Panc1 (cell line): ENCODE data around the gene DTX3. TPM values are rescaled to one million over a fixed set of nuclear protein-coding genes. Genes with fewer than 3 reads are reported as not detected.

Experiments
- ATAC-seq: fragments of 200-7000 bp; cut with Tn5 transposase; 2 replicates; pipeline ENCODE4 v1.9.1; 2020; ENCODE audit warnings: mild to moderate bottlenecking, moderate library complexity
- BruUV-seq: library from RNA; stranded (reverse); fragments of 400-500 nt; replicated peaks from 2 replicates; lab custom pipeline; 2021; lab: Mats Ljungman, UMichigan
- CTCF ChIA-PET: fragments of 300-600 bp; sonication (Branson Sonifier 250); formaldehyde crosslinking; loops from one replicate; lab custom pipeline; 2022; ENCODE audit warnings: antibody characterized with exemption; lab: Charles Lee
- POLR2A ChIA-PET: fragments of 300-600 bp; sonication (Branson Sonifier 250); formaldehyde crosslinking; loops from one replicate; lab custom pipeline; 2022; ENCODE audit warnings: antibody characterized with exemption; lab: Charles Lee
- DNase-seq: peaks from one replicate; pipeline ENCODE4 v3.0.0-alpha.2; 2010; ENCODE audit warnings: low read depth, low spot score
- H3K27ac ChIP-seq: 2 replicates; pipeline ENCODE4 v1.5.1; 2011; ENCODE audit warnings: mild to moderate bottlenecking, low read length, inconsistent platforms
- H3K27me3 ChIP-seq: fragments of 200-500 bp; sonication (Bioruptor generic); 2 replicates; pipeline ENCODE4 v1.6.0; 2014; ENCODE audit warnings: low read length, inconsistent platforms; ENCODE audit not compliant: control insufficient read depth, insufficient read depth
- H3K36me3 ChIP-seq: fragments of 200-500 bp; sonication (Bioruptor generic); 2 replicates; pipeline ENCODE4 v1.5.1; 2014; ENCODE audit warnings: inconsistent platforms, mild to moderate bottlenecking, low read length, moderate library complexity; ENCODE audit not compliant: control insufficient read depth, insufficient read depth
- H3K4me1 ChIP-seq: 2 replicates; pipeline ENCODE4 v1.5.1; 2011; ENCODE audit warnings: inconsistent platforms, mild to moderate bottlenecking, low read length, moderate library complexity; ENCODE audit not compliant: control insufficient read depth, insufficient read depth
- H3K4me3 ChIP-seq, 2 experiments: 2 replicates each; pipeline ENCODE4 v1.5.1; 2011 to 2012; ENCODE audit warnings: low read depth in 2 of 2, low read length in 2 of 2, mild to moderate bottlenecking in 2 of 2, inconsistent platforms in 1 of 2, moderate library complexity in 1 of 2
- H3K9me3 ChIP-seq: fragments of 200-500 bp; sonication (Bioruptor generic); 2 replicates; pipeline ENCODE4 v1.5.1; 2014; ENCODE audit warnings: low read depth, mild to moderate bottlenecking, inconsistent platforms, low read length, moderate library complexity; ENCODE audit not compliant: control insufficient read depth, insufficient read depth
- CTCF ChIP-seq: fragments of 450-650 bp; IDR thresholded peaks from 2 replicates; pipeline ENCODE4 v1.5.1; 2017; ENCODE audit warnings: mild to moderate bottlenecking
- POLR2AphosphoS5 ChIP-seq: IDR thresholded peaks from 2 replicates; pipeline ENCODE4 v1.6.1; 2012; ENCODE audit warnings: mild to moderate bottlenecking, low read depth, low read length, moderate library complexity
- SIN3A ChIP-seq: IDR thresholded peaks from 2 replicates; pipeline ENCODE4 v1.6.1; 2012; ENCODE audit warnings: low read depth, mild to moderate bottlenecking, low read length, moderate library complexity, borderline replicate concordance; ENCODE audit not compliant: insufficient read depth
- TCF7L2 ChIP-seq: IDR thresholded peaks from 2 replicates; pipeline ENCODE4 v1.6.1; 2011; ENCODE audit warnings: mild to moderate bottlenecking, low read depth, low read length, inconsistent platforms
- in situ Hi-C: cut with HindIII; loops from 2 replicates; pipeline ENCODE4 v1.10.0; 2016; ENCODE audit warnings: low sequenced_read_pairs, low pct_unique_long_range_greater_than_20kb
- intact Hi-C: fragments of 100-400 bp; cut with micrococcal nuclease; formaldehyde crosslinking; loops from one replicate; pipeline ENCODE4 v1.10.0; 2022; ENCODE audit not compliant: unreplicated experiment
- total RNA-seq: library from RNA; stranded (reverse); gene quantifications from one replicate; pipeline ENCODE4 v1.2.1, GENCODE V29; 2021; ENCODE audit not compliant: unreplicated experiment
- TF ChIP-seq, protein P1 (sequence below), 2 experiments: IDR thresholded peaks; 2 replicates each; pipeline ENCODE4 v1.6.1; 2011 to 2012; ENCODE audit warnings: low read depth in 2 of 2, control low read depth in 1 of 2, low read length in 1 of 2, mild to moderate bottlenecking in 1 of 2, moderate library complexity in 1 of 2; ENCODE audit not compliant: insufficient read depth in 1 of 2

DTX3 gene
- total RNA-seq, 1 experiment from 2014 or later: 37.8 TPM

GRCh38 chr12:57658890-57659289, 54.3 kb downstream of the DTX3 start:
- Histone ChIP-seq H3K27ac (no peak overlapping the region), H3K9me3 (peaks cover 6% of the 10 kb centered on the region; the same call in 1 of the 2 replicates), H3K4me1 (no peaks in the 10 kb centered on the region), H3K27me3 (no peaks in the 10 kb centered on the region), H3K4me3 (no peak overlapping the region), H3K36me3 (no peaks in the 10 kb centered on the region)
- in situ Hi-C loops (no loop called here), intact Hi-C loops (no loop called here)
- POLR2A ChIA-PET: no interaction called here
- BruUV-seq: no TSS peak
- CTCF ChIA-PET: interaction anchor here (0.7 kb wide), 1 partner anchor 85 kb away, joined by 3 read pairs; no protein-coding TSS in a partner anchor
- TF ChIP-seq, protein P1, sequence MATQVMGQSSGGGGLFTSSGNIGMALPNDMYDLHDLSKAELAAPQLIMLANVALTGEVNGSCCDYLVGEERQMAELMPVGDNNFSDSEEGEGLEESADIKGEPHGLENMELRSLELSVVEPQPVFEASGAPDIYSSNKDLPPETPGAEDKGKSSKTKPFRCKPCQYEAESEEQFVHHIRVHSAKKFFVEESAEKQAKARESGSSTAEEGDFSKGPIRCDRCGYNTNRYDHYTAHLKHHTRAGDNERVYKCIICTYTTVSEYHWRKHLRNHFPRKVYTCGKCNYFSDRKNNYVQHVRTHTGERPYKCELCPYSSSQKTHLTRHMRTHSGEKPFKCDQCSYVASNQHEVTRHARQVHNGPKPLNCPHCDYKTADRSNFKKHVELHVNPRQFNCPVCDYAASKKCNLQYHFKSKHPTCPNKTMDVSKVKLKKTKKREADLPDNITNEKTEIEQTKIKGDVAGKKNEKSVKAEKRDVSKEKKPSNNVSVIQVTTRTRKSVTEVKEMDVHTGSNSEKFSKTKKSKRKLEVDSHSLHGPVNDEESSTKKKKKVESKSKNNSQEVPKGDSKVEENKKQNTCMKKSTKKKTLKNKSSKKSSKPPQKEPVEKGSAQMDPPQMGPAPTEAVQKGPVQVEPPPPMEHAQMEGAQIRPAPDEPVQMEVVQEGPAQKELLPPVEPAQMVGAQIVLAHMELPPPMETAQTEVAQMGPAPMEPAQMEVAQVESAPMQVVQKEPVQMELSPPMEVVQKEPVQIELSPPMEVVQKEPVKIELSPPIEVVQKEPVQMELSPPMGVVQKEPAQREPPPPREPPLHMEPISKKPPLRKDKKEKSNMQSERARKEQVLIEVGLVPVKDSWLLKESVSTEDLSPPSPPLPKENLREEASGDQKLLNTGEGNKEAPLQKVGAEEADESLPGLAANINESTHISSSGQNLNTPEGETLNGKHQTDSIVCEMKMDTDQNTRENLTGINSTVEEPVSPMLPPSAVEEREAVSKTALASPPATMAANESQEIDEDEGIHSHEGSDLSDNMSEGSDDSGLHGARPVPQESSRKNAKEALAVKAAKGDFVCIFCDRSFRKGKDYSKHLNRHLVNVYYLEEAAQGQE (IDR thresholded peaks at IDR 0.05; ENCODE audit: insufficient read depth in 1 of 2, low read depth in 2 of 2, low read length in 1 of 2): no peak
- TF ChIP-seq SIN3A (no peak), POLR2AphosphoS5 (no peak), CTCF (no peak), TCF7L2 (no peak)
- DNase-seq: no peak
- no peak for ATAC-seq

Other genes with a start within 250 kb of the DTX3 start
- gene R3HDM2, start 173.8 kb upstream of the DTX3 start, total RNA-seq: 56.5 TPM
- not detected for gene INHBC, start 170.0 kb upstream of the DTX3 start, total RNA-seq
- gene INHBE, start 149.5 kb upstream of the DTX3 start, total RNA-seq: 0.59 TPM
- 6.5 TPM for gene GLI1, start 145.0 kb upstream of the DTX3 start, total RNA-seq
- gene ARHGAP9, start 125.0 kb upstream of the DTX3 start, total RNA-seq: 0.92 TPM
- 291 TPM for gene MARS1, start 116.8 kb upstream of the DTX3 start, total RNA-seq
- gene DDIT3, start 84.3 kb upstream of the DTX3 start, total RNA-seq: 47.2 TPM
- 115 TPM for gene MBD6, start 82.0 kb upstream of the DTX3 start, total RNA-seq
- gene DCTN2, start 57.6 kb upstream of the DTX3 start, total RNA-seq: 97.6 TPM
- gene KIF5A, start 54.8 kb upstream of the DTX3 start, total RNA-seq: 3.0 TPM
- gene PIP4K2C, start 13.6 kb upstream of the DTX3 start, total RNA-seq: 62.6 TPM
- gene ARHGEF25, start 6.6 kb downstream of the DTX3 start, total RNA-seq: 10.5 TPM
- 48.6 TPM for gene B4GALNT1, start 28.4 kb downstream of the DTX3 start, total RNA-seq
- gene OS9, start 89.3 kb downstream of the DTX3 start, total RNA-seq: 186 TPM
- gene AGAP2, start 133.9 kb downstream of the DTX3 start, total RNA-seq: 0.49 TPM
- gene TSPAN31, start 140.2 kb downstream of the DTX3 start, total RNA-seq: 17.5 TPM
- gene CDK4, start 147.5 kb downstream of the DTX3 start, total RNA-seq: 201 TPM
- 2.3 TPM for gene MARCHF9, start 150.3 kb downstream of the DTX3 start, total RNA-seq
- gene CYP27B1, start 162.3 kb downstream of the DTX3 start, total RNA-seq: 4.0 TPM
- gene METTL1, start 167.3 kb downstream of the DTX3 start, total RNA-seq: 46.5 TPM
- 7.4 TPM for gene EEF1AKMT3, start 167.8 kb downstream of the DTX3 start, total RNA-seq
- gene TSFM, start 178.0 kb downstream of the DTX3 start, total RNA-seq: 40.3 TPM
- gene AVIL, start 213.9 kb downstream of the DTX3 start, total RNA-seq: 3.1 TPM
- 120 TPM for gene CTDSP2, start 241.9 kb downstream of the DTX3 start, total RNA-seq